HEK293T (cell line): Measurements from ENCODE around the gene UGT1A5.
"Not testable (repeated sequence)": the region's sequence is repeated elsewhere in the genome, so short reads cannot be mapped to it uniquely, and the experiment has no call there.

Experiments
- CTCF ChIA-PET: fragments of 350-600 bp; formaldehyde crosslinking; extraction: SDS; loops from one replicate; lab custom pipeline; 2021; ENCODE audit warnings: antibody characterized with exemption, inconsistent platforms; lab: Yijun Ruan, JAX
- POLR2A ChIA-PET: fragments of 350-600 bp; formaldehyde crosslinking; extraction: SDS; loops from one replicate; lab custom pipeline; 2020; ENCODE audit warnings: antibody characterized with exemption, inconsistent platforms; lab: Yijun Ruan, JAX
- DNase-seq: peaks from one replicate; pipeline ENCODE4 v3.0.0; 2012; ENCODE audit warnings: mixed read lengths; ENCODE audit errors: extremely low spot score
- ARNT ChIP-seq: fragments of 450-650 bp; IDR thresholded peaks from 2 replicates; pipeline ENCODE4 v1.6.1; 2017; ENCODE audit warnings: mild to moderate bottlenecking
- BHLHE40 ChIP-seq: fragments of 450-650 bp; IDR thresholded peaks from 2 replicates; pipeline ENCODE4 v1.6.1; 2016; ENCODE audit warnings: mild to moderate bottlenecking, moderate library complexity, borderline replicate concordance
- CTBP1 ChIP-seq: fragments of 450-650 bp; IDR thresholded peaks from 2 replicates; pipeline ENCODE4 v1.6.1; 2016; ENCODE audit warnings: borderline replicate concordance
- ELF4 ChIP-seq: fragments of 450-650 bp; IDR thresholded peaks from 2 replicates; pipeline ENCODE4 v1.6.1; 2017; ENCODE audit warnings: antibody characterized with exemption
- FOXA1 ChIP-seq: fragments of 450-650 bp; IDR thresholded peaks from 2 replicates; pipeline ENCODE4 v1.6.1; 2016; ENCODE audit warnings: mild to moderate bottlenecking
- FOXK2 ChIP-seq: fragments of 450-650 bp; IDR thresholded peaks from 2 replicates; pipeline ENCODE4 v1.6.1; 2016; ENCODE audit warnings: mild to moderate bottlenecking
- FOXM1 ChIP-seq: fragments of 450-650 bp; IDR thresholded peaks from 2 replicates; pipeline ENCODE4 v1.6.1; 2017; ENCODE audit warnings: mild to moderate bottlenecking, borderline replicate concordance
- HDGF ChIP-seq: fragments of 450-650 bp; IDR thresholded peaks from 2 replicates; pipeline ENCODE4 v1.6.1; 2017; ENCODE audit warnings: antibody characterized with exemption, borderline replicate concordance
- L3MBTL2 ChIP-seq: fragments of 450-650 bp; conservative IDR thresholded peaks from 2 replicates; pipeline ENCODE4 v1.6.1; 2016; ENCODE audit warnings: mild to moderate bottlenecking
- LEF1 ChIP-seq: fragments of 450-650 bp; IDR thresholded peaks from 2 replicates; pipeline ENCODE4 v1.6.1; 2017; ENCODE audit warnings: mild to moderate bottlenecking, borderline replicate concordance
- NFRKB ChIP-seq: fragments of 450-650 bp; IDR thresholded peaks from 2 replicates; pipeline ENCODE4 v1.6.1; 2016; ENCODE audit warnings: mild to moderate bottlenecking, moderate library complexity
- SP1 ChIP-seq: fragments of 450-650 bp; IDR thresholded peaks from 2 replicates; pipeline ENCODE4 v1.6.1; 2017
- SUZ12 ChIP-seq: fragments of 450-650 bp; IDR thresholded peaks from 2 replicates; pipeline ENCODE4 v1.6.1; 2016; ENCODE audit warnings: mild to moderate bottlenecking
- TARDBP ChIP-seq: fragments of 450-650 bp; IDR thresholded peaks from 2 replicates; pipeline ENCODE4 v1.6.1; 2016
- ZNF384 ChIP-seq: fragments of 450-650 bp; IDR thresholded peaks from 2 replicates; pipeline ENCODE4 v1.6.1; 2016
- TF ChIP-seq, protein P1 (sequence below): fragments of 450-650 bp; IDR thresholded peaks from 2 replicates; pipeline ENCODE4 v1.6.1; 2016

The UGT1A5 gene

GRCh38 chr2:233743464-233744259 lies 31.0 kb downstream of the UGT1A5 start:
- ChIA-PET CTCF (no interaction called here), POLR2A (no interaction called here)
- TF ChIP-seq FOXK2 (no peak), SUZ12 (no peak), BHLHE40 (no peak), FOXM1 (no peak), L3MBTL2 (no peak), FOXA1 (no peak), SP1 (no peak), NFRKB (no peak), ZNF384 (no peak), CTBP1 (no peak)
- TF ChIP-seq, protein P1, sequence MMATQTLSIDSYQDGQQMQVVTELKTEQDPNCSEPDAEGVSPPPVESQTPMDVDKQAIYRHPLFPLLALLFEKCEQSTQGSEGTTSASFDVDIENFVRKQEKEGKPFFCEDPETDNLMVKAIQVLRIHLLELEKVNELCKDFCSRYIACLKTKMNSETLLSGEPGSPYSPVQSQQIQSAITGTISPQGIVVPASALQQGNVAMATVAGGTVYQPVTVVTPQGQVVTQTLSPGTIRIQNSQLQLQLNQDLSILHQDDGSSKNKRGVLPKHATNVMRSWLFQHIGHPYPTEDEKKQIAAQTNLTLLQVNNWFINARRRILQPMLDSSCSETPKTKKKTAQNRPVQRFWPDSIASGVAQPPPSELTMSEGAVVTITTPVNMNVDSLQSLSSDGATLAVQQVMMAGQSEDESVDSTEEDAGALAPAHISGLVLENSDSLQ: no peak
- DNase-seq: no peak

GRCh38 chr2:233745073-233745755 lies 32.5 kb downstream of the UGT1A5 start:
- DNase-seq: no peak
- TF ChIP-seq FOXK2: no peak
- no peak for TF ChIP-seq SUZ12
- TF ChIP-seq CTBP1: no peak
- no peak for TF ChIP-seq FOXA1
- TF ChIP-seq LEF1: no peak
- no peak for TF ChIP-seq BHLHE40
- TF ChIP-seq HDGF: no peak
- TF ChIP-seq ARNT: no peak
- TF ChIP-seq FOXM1: no peak
- TF ChIP-seq L3MBTL2: no peak
- no peak for TF ChIP-seq ZNF384
- no peak for TF ChIP-seq ELF4
- POLR2A ChIA-PET: no interaction called here
- CTCF ChIA-PET: no interaction called here

DNA sequence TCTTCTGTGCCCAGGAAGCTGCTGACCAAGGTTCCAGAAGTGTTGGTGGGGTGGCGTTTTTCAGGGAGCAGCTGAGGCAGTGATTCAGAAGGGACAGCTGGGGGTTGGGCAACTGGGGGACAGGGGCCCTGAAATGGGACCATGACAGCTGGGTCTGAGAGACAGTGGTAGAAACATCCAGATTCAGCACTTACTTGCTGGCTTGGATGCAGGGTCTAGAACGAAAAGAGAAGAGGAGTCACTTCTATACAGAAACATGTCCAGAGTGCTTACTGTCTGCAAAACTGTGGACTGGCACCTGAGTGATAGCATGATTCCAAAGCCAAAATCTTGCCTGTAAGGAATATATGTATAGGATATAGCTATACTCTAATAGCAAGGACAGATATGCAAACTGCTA lies 33.1 kb downstream of the UGT1A5 start:
- CTCF ChIA-PET, DNase-seq, POLR2A ChIA-PET: not testable (repeated sequence)

- ChIA-PET CTCF (no interaction called here), POLR2A (no interaction called here)
- no peak for DNase-seq
- TF ChIP-seq FOXM1 (no peak), FOXA1 (no peak), LEF1 (no peak), FOXK2 (no peak), L3MBTL2 (no peak), ARNT (no peak), ZNF384 (no peak), ELF4 (no peak), BHLHE40 (no peak), CTBP1 (no peak), SP1 (no peak), SUZ12 (no peak), NFRKB (no peak), HDGF (no peak), TARDBP (no peak)
- TF ChIP-seq, protein P1: no peak
Observed at GRCh38 chr2:233746475-233747282, 34.0 kb downstream of the UGT1A5 start.

DNA sequence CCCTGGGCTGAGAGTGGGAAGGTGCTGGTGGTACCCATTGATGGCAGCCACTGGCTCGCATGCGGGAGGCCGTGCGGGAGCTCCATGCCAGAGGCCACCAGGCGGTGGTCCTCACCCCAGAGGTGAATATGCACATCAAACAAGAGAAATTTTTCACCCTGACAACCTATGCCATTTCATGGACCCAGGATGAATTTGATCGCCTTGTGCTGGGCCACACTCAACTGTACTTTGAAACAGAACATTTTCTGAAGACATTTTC lies 34.5 kb downstream of the UGT1A5 start:
- ChIA-PET POLR2A (no interaction called here), CTCF (no interaction called here)
- TF ChIP-seq ARNT (no peak), ELF4 (no peak), LEF1 (no peak), SUZ12 (no peak), HDGF (no peak), FOXA1 (no peak), FOXK2 (no peak), FOXM1 (no peak), BHLHE40 (no peak), TARDBP (no peak), ZNF384 (no peak)
- TF ChIP-seq, protein P1: no peak
- DNase-seq: no peak

DNA sequence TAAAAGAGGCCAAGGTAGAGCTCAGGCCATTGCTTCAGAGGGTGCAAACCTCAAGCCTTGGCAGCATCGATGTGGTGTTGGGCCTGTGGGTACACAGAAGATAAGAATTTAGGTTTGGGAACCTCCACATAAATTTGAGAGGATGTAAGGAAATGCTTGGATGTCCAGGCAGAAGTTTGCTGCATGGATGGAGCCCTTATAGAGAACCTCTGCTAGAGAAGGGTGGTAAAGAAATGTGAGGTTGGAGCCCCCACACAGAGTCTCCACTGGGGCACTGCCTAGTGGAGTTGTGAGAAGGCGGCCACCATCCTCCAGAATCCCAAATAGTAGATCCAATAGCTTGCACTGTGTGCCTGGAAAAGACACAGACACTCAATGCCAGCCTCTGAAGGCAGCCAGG lies 38.0 kb downstream of the UGT1A5 start:
- POLR2A ChIA-PET, CTCF ChIA-PET, DNase-seq: not testable (repeated sequence)

DNA sequence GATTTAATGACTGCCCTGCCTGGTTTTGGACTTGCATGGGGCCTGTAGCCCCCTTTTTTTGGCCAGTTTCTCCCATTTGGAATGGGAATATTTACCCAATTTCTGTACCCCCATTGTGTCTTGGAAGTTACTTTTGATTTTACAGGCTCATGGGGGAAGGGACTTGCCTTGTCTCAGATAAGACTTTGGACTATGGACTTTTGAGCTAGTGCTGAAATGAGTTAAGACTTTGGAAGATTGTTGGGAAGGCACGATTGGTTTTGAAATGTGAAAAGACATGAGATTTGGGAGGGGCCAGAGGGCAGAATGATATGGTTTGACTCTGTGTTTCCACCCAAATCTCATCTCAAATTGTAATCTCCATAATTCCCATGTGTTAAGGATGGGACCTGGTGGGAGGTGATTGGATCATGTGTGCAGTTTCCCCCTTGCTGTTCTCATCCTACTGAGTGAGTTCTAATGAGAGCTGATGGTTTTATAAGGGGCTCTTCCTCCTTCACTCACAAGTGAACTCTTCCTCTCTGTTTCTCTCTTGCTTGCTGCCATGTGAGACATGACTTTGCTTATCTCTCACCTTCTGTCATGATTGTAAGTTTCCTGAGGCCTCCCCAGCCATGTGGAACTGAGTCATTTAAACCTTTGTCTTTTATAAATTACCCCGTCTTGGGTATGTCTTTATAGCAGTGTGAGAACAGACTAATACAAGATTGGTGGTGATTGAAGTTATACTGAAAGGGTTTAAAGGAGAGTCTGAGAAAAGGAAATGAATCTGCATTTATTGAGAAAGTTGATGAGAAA lies 38.7 kb downstream of the UGT1A5 start:
- POLR2A ChIA-PET, DNase-seq: not testable (repeated sequence)

More for the DNA sequence above, 38.7 kb downstream of the UGT1A5 start:
- CTCF ChIA-PET: not testable (repeated sequence)
